Measurements from ENCODE around the gene DNHD1.

Gene DNHD1

DNA sequence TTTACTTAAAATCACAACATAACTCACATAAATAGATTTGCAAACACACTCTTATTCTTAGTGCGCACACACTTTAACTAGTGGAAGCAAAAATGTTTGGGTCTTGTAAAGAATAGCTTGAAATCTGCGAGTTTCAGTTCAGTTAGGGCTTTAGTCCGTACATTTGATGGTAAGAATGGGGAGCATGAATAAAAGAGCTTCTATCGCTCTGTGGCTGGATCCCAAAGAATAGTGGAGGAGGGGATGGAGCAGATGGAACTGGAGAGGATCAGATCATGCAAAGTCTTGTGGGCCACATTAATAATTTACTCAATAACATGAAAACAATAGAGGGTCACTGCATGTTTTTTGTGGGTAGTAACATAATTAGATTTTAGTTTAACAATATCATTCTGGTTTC lies 44.3 kb downstream of the DNHD1 start:
- no peak for DNase-seq

- no peak for DNase-seq
These were observed 45.6 kb downstream of the DNHD1 start for GRCh38 chr11:6542727-6543126.

DNA sequence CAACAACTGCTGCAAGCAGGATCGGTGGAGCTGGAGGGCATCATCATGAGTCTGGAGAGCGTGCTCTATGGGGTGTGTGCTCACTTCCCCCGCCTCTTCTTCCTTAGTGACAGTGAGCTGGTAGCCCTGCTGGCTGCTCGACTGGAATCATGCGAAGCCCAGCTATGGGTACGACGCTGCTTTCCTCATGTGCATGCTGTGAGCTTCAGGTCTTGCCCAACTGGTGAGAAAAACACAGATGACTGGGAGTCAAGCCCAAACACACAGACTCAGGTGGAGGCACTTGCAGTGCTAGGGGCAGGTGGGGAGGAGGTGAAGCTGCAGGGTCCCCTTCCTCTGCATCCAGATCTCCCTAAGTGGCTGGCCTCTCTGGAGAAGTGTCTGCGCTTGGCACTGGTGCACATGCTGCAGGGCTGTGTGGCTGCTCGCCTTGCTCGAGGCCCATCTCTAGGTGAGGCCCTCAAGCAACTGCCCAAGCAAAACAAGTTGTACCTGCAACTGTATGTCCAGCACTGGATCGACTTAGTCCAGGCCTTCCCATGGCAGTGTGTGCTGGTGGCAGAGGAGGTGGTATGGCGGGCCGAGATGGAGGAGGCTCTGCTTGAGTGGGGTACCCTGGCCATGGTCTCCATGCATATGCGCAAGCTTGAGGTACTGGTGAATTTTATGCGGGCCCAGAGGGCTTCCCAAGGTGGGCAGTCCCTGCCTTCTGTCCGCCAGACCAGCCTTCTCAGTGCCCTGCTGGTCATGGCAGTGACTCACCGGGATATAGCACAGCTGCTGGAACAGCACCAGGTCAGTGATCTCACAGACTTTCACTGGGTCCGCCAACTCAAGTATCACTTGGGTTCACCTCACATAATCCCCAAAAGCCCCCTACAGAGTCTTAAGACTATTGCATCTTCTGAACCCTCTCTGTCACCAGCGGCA lies 48.1 kb downstream of the DNHD1 start:
- DNase-seq, result no peak

GRCh38 chr11:6545917-6546605 lies 49.0 kb downstream of the DNHD1 start:
- no peak for DNase-seq

- DNase-seq, result no peak
These were observed 49.7 kb downstream of the DNHD1 start for GRCh38 chr11:6546735-6547134.

DNA sequence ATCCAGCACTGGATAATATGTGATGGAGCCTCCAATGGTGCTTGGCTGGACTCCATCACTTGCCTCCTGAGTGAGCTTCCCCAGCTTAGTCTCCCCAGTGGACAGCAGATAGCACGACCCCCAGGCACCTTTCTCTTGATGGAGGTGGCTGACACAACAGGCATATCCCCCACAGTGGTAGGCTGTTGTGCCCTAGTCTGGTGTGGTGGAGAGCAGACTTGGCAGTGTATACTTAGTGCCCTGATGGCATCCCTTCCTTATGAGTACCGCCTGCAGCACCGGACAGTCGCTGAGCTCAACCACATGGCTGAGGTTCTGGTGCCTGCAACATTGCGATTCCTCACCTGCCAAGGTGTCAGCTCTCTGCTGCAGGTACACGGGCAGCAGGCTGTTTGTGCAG lies 50.1 kb downstream of the DNHD1 start:
- DNase-seq, result no peak

GRCh38 chr11:6548121-6548520 lies 51.0 kb downstream of the DNHD1 start:
- no peak for DNase-seq

- no peak for DNase-seq
These were observed 51.6 kb downstream of the DNHD1 start for GRCh38 chr11:6548641-6549040.

DNA sequence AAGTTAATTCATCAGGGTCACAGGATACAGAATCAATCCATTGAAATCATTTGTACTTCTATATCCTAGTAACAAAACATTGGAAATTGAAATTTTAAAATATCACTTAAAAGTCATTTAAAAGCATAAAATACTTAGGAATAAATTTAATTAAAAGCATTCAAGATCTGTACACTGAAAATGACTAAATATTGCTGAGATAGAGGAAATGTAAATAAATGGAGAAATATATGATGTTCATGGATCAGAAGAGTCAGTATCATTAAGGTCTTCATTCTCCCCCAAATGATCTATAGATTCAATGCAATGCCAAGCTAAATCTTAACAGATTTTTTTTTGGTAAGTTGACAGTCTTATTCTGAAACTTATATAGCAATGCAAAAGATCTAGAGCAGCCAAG lies 56.6 kb downstream of the DNHD1 start:
- no peak for DNase-seq

DNA sequence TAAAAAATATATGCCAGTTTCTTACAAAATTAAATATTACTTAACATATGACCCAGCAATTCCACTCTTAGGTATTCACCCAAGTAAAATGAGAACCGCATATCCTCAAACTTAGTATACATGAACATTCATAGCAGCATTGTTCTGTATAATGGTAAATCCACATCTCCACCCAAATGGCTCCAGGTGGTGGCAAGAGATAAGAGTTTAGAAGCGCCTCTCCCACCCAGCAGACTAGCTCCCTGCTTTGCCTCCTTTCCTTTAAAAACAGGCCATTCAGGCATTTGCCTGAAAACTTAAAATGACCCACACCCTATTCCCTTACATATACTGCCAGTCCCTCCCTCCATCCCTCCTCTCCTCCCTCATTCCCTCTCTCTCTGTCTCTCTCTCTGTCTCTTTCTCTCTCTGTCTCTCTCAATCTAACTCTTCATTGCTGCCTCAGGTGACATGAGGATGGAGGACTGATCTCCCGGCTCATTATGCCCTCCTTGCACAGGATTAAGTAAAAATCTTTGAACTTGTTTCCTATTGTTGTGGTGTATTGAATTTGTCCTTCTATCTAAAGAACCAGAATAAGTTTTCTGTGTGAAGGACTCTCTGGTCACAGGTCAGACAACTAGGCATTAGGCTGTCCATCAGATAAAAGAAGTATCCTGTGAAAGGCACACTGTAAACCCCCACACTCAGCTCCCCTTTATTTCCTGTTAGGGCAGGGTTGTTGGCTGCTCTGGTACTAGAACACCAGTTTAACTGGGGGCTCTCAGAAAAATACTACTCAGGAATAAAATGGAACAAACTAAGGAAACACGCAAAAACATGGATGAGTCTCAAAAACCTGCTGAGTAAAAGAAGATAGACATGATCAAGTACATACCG lies 58.0 kb downstream of the DNHD1 start:
- DNase-seq, result no peak

DNA sequence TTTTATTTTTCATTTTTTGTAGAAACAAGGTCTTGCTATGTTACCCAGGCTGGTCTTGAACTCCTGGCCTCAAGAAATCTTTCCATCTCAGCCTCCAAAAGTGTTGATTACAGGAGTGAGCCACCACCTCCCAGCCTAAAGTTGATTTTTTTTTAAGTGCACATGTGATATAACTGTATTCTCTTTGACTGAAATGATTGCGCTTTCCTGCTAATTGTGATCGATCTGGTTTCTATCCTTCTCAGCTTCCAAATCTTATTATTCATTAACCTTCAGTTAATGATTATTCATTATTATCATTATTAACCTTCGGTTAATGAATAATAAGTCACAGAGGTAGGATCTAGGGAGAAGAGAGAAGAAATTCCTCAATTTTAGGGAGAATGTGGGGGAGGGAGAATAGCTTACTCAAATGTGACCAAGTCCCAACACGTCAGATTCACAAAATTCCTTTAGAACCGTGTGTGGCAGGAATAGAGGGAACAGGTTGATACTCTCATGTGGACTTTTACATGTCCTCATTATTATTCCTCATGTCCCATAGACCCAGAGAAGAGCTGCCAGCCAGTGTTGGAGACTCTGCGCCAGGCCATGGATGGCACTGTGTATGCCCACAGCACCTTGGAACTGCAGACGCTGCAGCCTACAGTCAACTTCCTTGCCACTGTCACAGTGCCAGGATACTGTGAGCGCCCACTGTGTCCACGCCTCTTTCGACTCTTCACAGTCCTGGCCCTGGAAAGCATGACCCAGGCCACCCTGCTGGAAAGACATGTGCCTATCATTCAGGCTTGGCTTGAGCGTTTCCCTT lies 59.3 kb downstream of the DNHD1 start:
- no peak for DNase-seq

GRCh38 chr11:6557063-6557462 lies 60.0 kb downstream of the DNHD1 start:
- DNase-seq, result no peak

DNA sequence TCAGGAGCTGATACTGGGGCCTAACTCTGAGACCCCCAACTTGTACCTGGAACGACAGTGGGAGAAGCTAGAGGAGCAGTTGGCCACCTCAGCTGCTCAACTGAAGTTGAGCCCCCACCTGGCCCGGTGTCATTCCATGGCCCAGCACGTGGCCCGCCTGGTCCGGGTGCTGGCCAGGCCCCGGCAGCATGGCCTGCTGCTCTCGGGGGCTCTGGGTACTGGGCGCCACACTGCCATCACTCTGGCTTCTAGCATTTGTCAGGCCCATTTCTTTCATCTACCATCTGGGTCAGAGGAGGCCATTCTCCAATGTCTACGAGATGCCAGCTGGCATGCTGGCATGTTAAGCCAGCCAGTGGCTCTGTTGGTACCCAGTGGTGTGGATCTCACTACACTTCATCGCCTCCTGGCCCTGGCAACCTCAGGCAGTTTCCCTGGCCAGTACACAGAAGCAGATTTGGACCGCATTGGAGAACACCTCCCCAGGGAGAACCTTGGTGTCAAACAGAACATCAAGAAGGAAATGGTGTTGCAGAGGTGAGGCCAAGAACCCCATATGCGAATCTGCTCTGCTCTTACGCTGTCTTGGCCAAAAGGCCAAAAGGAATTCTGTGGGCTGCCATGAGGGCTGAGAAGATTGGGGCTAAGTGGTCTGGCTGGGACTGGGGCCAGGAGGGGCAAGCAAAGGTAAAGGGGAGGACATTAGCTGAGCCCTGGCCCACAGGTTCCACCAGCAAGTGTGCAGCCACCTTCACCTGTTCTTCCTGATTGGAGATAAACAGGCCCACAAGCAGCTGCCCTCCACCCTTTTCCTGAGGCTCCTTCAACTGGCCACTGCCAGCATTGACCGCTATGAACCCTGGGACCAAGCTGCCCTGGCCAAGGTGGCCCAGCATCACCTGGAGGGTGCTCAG lies 60.9 kb downstream of the DNHD1 start:
- no peak for DNase-seq

DNA sequence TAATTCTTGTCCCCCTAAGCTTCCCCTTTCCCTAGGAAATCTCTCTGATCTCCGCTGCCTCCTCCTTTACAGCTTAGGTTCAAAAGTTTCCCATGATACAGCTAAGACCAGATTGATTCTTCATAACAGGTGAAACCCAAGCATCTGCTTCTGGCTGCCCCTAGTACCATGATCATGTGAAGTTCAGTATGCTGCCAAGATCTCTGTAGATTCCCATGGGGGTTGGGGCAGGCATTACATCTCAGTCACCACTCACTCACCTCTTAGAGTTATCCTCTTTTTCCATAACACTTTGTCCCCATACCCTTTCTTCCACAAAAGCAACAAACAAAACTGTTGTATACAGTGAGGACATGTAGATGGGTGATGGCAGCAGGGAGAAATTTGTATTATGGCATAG lies 62.3 kb downstream of the DNHD1 start:
- no peak for DNase-seq

- no peak for DNase-seq
These were observed 64.2 kb downstream of the DNHD1 start for GRCh38 chr11:6561288-6561687.

GRCh38 chr11:6563121-6563619 lies 66.1 kb downstream of the DNHD1 start:
- DNase-seq, result no peak

DNA sequence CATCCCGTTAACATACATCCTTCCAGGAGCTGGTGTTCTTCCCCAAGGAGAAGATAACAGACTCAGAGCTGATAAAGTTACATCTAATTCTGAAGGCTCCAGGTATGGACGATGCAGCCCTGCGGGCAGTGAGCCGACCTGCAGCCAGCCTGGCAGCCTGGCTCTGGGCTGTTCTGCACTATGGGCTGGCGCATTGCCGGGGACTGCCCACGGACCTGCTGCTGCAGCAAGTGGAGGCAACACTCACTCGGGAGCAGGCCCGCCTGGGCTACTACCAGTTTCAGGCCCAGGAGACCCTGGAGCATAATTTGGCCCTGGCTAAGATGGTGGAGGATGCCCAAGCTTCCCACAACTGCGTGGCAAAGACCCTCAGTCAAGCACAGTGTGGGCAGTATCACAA lies 66.6 kb downstream of the DNHD1 start:
- no peak for DNase-seq

DNA sequence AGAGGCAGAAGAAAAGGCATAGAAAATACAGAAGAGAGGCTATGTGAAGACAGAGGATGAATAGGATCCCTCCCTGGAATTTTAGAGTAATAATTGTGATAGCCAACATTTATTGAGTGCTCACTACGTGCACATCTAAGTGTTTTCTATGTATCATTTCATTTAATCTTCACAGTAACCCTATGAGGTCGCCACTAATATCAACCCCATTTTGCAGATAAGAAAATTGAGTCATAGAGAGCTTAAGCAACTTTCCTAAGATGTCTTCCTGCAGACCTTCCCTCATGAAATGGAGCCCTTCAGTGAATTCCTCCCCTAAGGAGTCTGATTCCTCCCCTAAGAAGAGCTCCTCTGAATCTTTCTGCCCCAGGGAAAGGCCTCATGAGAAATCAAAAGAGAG lies 68.2 kb downstream of the DNHD1 start:
- no peak for DNase-seq

DNA sequence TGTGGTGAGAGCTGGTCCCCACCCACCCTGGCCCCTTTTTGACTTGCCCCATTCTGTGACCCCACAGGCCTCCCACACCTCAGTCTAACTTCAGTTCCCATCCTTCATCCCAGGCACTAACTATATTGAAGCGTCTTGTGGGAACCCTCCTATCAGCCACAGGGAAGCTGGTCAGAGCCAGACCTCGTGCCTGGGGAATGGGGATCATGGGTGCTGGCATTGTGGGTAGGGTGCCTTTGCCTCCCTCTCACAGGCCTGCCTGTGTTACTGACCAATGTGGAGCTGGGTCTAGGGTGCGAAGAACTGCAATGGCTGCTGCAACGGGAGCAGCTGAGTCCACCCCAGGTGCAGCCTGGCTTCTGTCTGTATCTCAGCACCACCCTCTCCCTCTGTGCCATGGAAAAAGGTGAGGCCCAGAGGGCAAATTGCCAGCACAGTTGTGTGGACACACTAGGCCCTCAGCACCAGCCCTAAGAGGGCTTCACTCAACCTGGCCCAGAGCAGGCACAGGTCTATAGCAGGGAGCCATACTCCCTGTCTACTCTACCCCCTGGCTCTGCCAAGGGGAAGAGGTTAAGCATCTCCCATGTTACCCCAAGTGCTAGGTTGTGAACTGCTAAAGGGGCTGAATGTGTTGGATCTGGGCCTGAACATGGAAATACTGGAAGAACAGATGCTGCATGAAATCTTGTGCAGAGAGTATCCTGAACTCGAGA lies 69.1 kb downstream of the DNHD1 start:
- no peak for DNase-seq

DNA sequence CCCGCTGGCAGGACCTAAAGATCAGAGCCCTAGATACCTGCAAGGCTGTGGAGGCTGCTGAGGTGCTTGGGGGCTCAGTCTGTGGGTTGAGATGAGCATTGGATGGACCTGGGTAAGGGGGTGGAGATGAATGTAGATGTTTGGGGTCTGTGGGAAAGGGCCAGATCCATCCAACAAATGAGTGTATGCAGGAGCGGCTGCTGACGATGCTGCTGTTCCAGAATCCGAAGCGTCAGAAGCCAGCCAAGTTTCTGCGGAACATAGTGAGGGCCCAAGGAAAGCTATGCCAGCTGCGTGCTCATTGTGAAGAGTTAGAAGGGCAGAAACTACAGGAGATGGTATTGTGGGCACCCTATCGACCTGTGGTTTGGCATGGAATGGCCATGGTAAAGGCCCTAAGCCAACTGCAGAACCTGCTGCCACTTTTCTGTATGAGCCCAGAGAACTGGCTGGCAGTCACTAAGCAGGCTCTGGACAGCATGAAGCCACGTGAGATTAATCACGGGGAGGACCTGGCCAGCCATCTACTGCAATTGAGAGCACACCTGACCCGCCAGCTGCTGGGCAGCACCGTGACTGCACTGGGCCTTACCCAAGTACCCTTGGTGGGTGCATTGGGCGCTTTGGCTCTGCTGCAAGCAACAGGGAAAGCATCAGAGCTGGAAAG lies 69.8 kb downstream of the DNHD1 start:
- DNase-seq, result no peak
